Activated CD8-positive, alpha-beta memory T cell treated with anti-CD3 and anti-CD28 coated beads for 24 hours (primary cell): ENCODE data around the gene TMSB4X.
"Not testable (repeated sequence)": the region's sequence is repeated elsewhere in the genome, so short reads cannot be mapped to it uniquely, and the experiment has no call there.

Experiments used
- DNase-seq: peaks from one replicate; pipeline ENCODE4 v3.0.0-alpha.2; 2020

TMSB4X gene

GRCh38 chrX:12997906-12998687, 23.2 kb downstream of the TMSB4X start:
- DNase-seq: no peak

- DNase-seq: no peak
Measured at GRCh38 chrX:12999422-12999821, 24.5 kb downstream of the TMSB4X start.

- no peak for DNase-seq
Measured at GRCh38 chrX:13000301-13000811, 25.4 kb downstream of the TMSB4X start.

- no peak for DNase-seq
Measured at GRCh38 chrX:13001097-13001496, 26.2 kb downstream of the TMSB4X start.

- DNase-seq: no peak
Measured at GRCh38 chrX:13001961-13002671, 27.2 kb downstream of the TMSB4X start.

GRCh38 chrX:13005661-13006473, 31.0 kb downstream of the TMSB4X start:
- no peak for DNase-seq

- DNase-seq: no peak
Measured at GRCh38 chrX:13007519-13008188, 32.7 kb downstream of the TMSB4X start.

GRCh38 chrX:13008189-13008533, 33.3 kb downstream of the TMSB4X start:
- DNase-seq: no peak

GRCh38 chrX:13008851-13009250, 33.9 kb downstream of the TMSB4X start:
- no peak for DNase-seq

- DNase-seq: no peak
Measured at GRCh38 chrX:13009273-13009672, 34.4 kb downstream of the TMSB4X start.

- DNase-seq: no peak
Measured at GRCh38 chrX:13009844-13010243, 34.9 kb downstream of the TMSB4X start.

- no peak for DNase-seq
Measured at GRCh38 chrX:13010546-13010945, 35.6 kb downstream of the TMSB4X start.

GRCh38 chrX:13013363-13014110, 38.6 kb downstream of the TMSB4X start:
- DNase-seq: no peak

GRCh38 chrX:13014111-13015096, 39.5 kb downstream of the TMSB4X start:
- no peak for DNase-seq

- DNase-seq: no peak
Measured at GRCh38 chrX:13015536-13016236, 40.8 kb downstream of the TMSB4X start.

GRCh38 chrX:13016731-13017130, 41.8 kb downstream of the TMSB4X start:
- DNase-seq: not testable (repeated sequence)

- no peak for DNase-seq
Measured at GRCh38 chrX:13022926-13023325, 48.0 kb downstream of the TMSB4X start.

- DNase-seq: no peak
Measured at GRCh38 chrX:13023567-13023966, 48.7 kb downstream of the TMSB4X start.

GRCh38 chrX:13023979-13024378, 49.1 kb downstream of the TMSB4X start:
- no peak for DNase-seq

- no peak for DNase-seq
Measured at GRCh38 chrX:13024986-13025385, 50.1 kb downstream of the TMSB4X start.
